Astrocyte of the spinal cord (primary cell): Measurements from ENCODE around the gene UNC79.

Experiments used
- DNase-seq: peaks from one replicate; pipeline ENCODE4 v3.0.0; 2011; ENCODE audit warnings: low read depth, low spot score
- H3K4me3 ChIP-seq: 2 replicates; pipeline ENCODE4 v1.5.1; 2011; ENCODE audit warnings: low read depth, mild to moderate bottlenecking, low read length, moderate library complexity
- CTCF ChIP-seq: IDR thresholded peaks from 2 replicates; pipeline ENCODE4 v1.5.1; 2012; ENCODE audit warnings: low read depth, mild to moderate bottlenecking, low read length, inconsistent platforms
- in situ Hi-C: cut with HindIII; loops from 2 replicates; pipeline ENCODE4 v1.10.0; 2017; ENCODE audit warnings: low sequenced_read_pairs

UNC79 gene

GRCh38 chr14:93657875-93658274 is 227.1 kb downstream of the UNC79 start:
- no peak for TF ChIP-seq CTCF
- in situ Hi-C loops = no loop called here
- no peak for DNase-seq
- H3K4me3 ChIP-seq = no peak overlapping the region

- TF ChIP-seq CTCF = no peak
- in situ Hi-C loops = no loop called here
- no peak for DNase-seq
- no peak overlapping the region for H3K4me3 ChIP-seq
Observed at GRCh38 chr14:93663317-93663716, 232.6 kb downstream of the UNC79 start.

DNA sequence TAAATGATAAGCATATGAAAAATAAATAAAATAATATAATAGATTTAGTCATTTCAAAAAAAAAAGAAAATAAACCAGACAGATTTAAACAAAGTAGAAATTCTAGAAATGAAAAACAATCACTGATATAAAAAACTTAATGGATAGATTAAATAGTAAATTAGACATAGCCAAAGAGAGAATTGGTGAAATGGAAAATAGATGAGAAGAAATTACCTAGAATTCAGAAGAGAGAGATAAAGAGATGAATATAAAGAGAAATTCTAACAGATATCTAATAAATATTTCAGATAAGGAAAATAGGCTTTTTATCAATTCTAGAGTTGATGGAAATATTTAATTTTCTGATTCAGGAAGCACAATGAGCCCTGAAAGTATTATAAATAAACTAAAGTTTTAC is 234.4 kb downstream of the UNC79 start:
- TF ChIP-seq CTCF = no peak
- in situ Hi-C loops = no loop called here
- DNase-seq = no peak

GRCh38 chr14:93669632-93670031 is 238.9 kb downstream of the UNC79 start:
- DNase-seq = no peak
- TF ChIP-seq CTCF = no peak
- in situ Hi-C loops = no loop called here
- no peak overlapping the region for H3K4me3 ChIP-seq

More for the DNA sequence above, 234.4 kb downstream of the UNC79 start:
- no peak overlapping the region for H3K4me3 ChIP-seq

- no peak for DNase-seq
- no peak overlapping the region for H3K4me3 ChIP-seq
- no peak for TF ChIP-seq CTCF
- in situ Hi-C loops = no loop called here
Observed at GRCh38 chr14:93674343-93674742, 243.6 kb downstream of the UNC79 start.

DNA sequence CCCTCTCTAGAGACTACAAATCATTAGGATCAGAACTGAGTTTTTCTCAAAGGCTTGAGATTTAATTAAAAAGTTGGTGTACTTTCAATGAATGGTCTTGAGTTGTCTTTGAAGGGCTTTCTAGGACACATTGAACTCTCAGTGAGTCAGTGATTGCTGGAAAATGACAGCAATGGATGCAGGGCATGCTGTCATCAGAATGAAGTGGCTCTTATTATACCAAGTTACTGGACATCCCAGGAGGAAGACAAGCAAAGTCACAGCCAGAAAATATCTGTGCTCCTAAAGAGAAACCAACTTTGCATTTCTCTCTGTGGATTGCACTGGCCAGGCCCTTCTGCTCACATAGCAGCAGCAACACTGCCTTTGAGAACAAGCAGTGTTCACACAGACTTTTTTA is 244.9 kb downstream of the UNC79 start:
- TF ChIP-seq CTCF = no peak
- H3K4me3 ChIP-seq = no peak overlapping the region
- DNase-seq = no peak
- in situ Hi-C loops = no loop called here

GRCh38 chr14:93676416-93676958 is 245.7 kb downstream of the UNC79 start:
- DNase-seq = no peak
- no peak for TF ChIP-seq CTCF
- H3K4me3 ChIP-seq = no peak overlapping the region
- in situ Hi-C loops = no loop called here
